Testis (tissue), 3 donors: ENCODE measurements around the gene VWCE. TPM values are rescaled to one million over a fixed set of nuclear protein-coding genes. Genes with fewer than 3 reads are reported as not detected.

ENCODE experiments used
- DNase-seq: peaks from one replicate; pipeline ENCODE4 v3.0.0-alpha.2; 2019
- H3K27ac ChIP-seq, 2 donors: fragments of 200-600 bp; sonication (generic); one replicate each; pipeline ENCODE4 v1.5.1; 2019
- H3K27me3 ChIP-seq: fragments of 200-600 bp; sonication (generic); one replicate; pipeline ENCODE4 v1.5.1; 2019
- H3K36me3 ChIP-seq: fragments of 200-600 bp; sonication (generic); one replicate; pipeline ENCODE4 v1.5.1; 2017; ENCODE audit warnings: low read depth; ENCODE audit errors: missing control alignments
- H3K4me1 ChIP-seq: fragments of 200-600 bp; sonication (generic); one replicate; pipeline ENCODE4 v1.5.1; 2019
- H3K4me3 ChIP-seq, 2 donors: fragments of 200-600 bp; sonication (generic); one replicate each; pipeline ENCODE4 v1.5.1; 2017 to 2019
- H3K9me3 ChIP-seq: fragments of 200-600 bp; sonication (generic); one replicate; pipeline ENCODE4 v1.5.1; 2017
- CTCF ChIP-seq, 3 experiments: fragments of 450-650 bp in 2 of 3; fragments of 200-600 bp in 1 of 3; sonication (generic) in 1 of 3; IDR thresholded peaks; one replicate each; pipeline ENCODE4 v1.5.1; 2016 to 2019; ENCODE audit warnings: antibody characterized with exemption in 3 of 3, mild to moderate bottlenecking in 2 of 3, moderate library complexity in 1 of 3
- POLR2A ChIP-seq: fragments of 450-650 bp; IDR thresholded peaks from one replicate; pipeline ENCODE4 v1.6.1; 2017; ENCODE audit warnings: antibody characterized with exemption, mild to moderate bottlenecking, moderate library complexity
- WGBS, 2 donors: methylation state at CpG; one replicate each; pipeline ENCODE4 v1.1.5; 2018; 5-methylcytosine and 5-hydroxymethylcytosine counted together
- intact Hi-C: fragments of 100-400 bp; cut with DNase I; formaldehyde crosslinking; loops from one replicate; pipeline ENCODE4 v1.15.1; 2023; ENCODE audit warnings: low total_unique reads
- polyA plus RNA-seq: library from polyadenylated mRNA; stranded (reverse); fragments of 350-450 nt; fragmentation: Illumina TruSeq; extraction: RNeasy Lipid Tissue Mini Kit (QIAGEN cat#74804); gene quantifications from one replicate; pipeline ENCODE4 v1.2.3, GENCODE V29; 2014; ENCODE audit warnings: low read depth, low replicate concordance; ENCODE audit not compliant: insufficient read depth
- total RNA-seq, 2 donors: library from RNA; depleted of rRNA; stranded (reverse); fragments of >200 nt; gene quantifications; one replicate each; pipeline ENCODE4 v1.2.3, GENCODE V29; 2016

VWCE gene
- total and polyA plus RNA-seq, 3 donors from 2014 or later = 6.6 to 11.1 (median 11.1) TPM

GRCh38 chr11:61332797-61333549 lies 37.9 kb upstream of the VWCE start, which contains the start of the genes DDB1 and TKFC:
Gene DDB1 (minus strand): TSS chr11:61333105. CDS start chr11:61332968, 137 bp downstream.
Gene TKFC (plus strand): TSS chr11:61333228. CDS start chr11:61334729, 1,501 bp downstream.
- 0% methylated on average over 3 to 81 of the region's 81 CpGs for WGBS, 2 donors
- Histone ChIP-seq H3K9me3 (no peaks in the 10 kb centered on the region), H3K4me1 (peaks cover 56% of the 10 kb centered on the region), H3K27ac (peak within 1 kb of the TSS; percentile 82 to 95), H3K36me3 (no peaks in the 10 kb centered on the region), H3K27me3 (no peaks in the 10 kb centered on the region), H3K4me3 (peak within 1 kb of the TSS; percentile 85 to 91)
- intact Hi-C loops = loop anchor here (10.0 kb wide), 1 partner anchor 102 kb away; the partner anchor contains the start of gene SDHAF2
- TF ChIP-seq POLR2A (peak; percentile 57), CTCF (IDR thresholded peaks at IDR 0.05) (peak in 1 of 3 experiments; percentile 2)
- peak; percentile 97 for DNase-seq

- H3K27me3 ChIP-seq = no peaks in the 10 kb centered on the region
- H3K36me3 ChIP-seq = no peaks in the 10 kb centered on the region
- H3K9me3 ChIP-seq = no peaks in the 10 kb centered on the region
- no peak for TF ChIP-seq POLR2A
- no peak for TF ChIP-seq CTCF (IDR thresholded peaks at IDR 0.05)
- peak; percentile 29 for DNase-seq
- peak overlapping the region; percentile 82 to 95 for H3K27ac ChIP-seq
- 0 to 1% methylated on average over 20 to 24 of the region's 24 CpGs for WGBS, 2 donors
- H3K4me3 ChIP-seq = peak overlapping the region; percentile 85 to 91
- intact Hi-C loops = loop anchor here (10.0 kb wide), 1 partner anchor 102 kb away; the partner anchor contains the start of gene SDHAF2
- H3K4me1 ChIP-seq = peaks cover 56% of the 10 kb centered on the region
These were observed 37.2 kb upstream of the VWCE start for GRCh38 chr11:61332281-61332796.

GRCh38 chr11:61331651-61332050 lies 36.5 kb upstream of the VWCE start:
- H3K27ac ChIP-seq = peak overlapping the region; percentile 82 to 95
- WGBS, 2 donors = 32 to 33% methylated on average over 6 of the region's 6 CpGs
- H3K9me3 ChIP-seq = no peaks in the 10 kb centered on the region
- DNase-seq = no peak
- peak overlapping the region; percentile 85 to 91 for H3K4me3 ChIP-seq
- H3K27me3 ChIP-seq = no peaks in the 10 kb centered on the region
- TF ChIP-seq CTCF (IDR thresholded peaks at IDR 0.05) (no peak), POLR2A (no peak)
- no peaks in the 10 kb centered on the region for H3K36me3 ChIP-seq
- peaks cover 49% of the 10 kb centered on the region for H3K4me1 ChIP-seq
- intact Hi-C loops = loop anchor here (10.0 kb wide), 1 partner anchor 103 kb away; the partner anchor contains the start of gene SDHAF2

- H3K36me3 ChIP-seq = no peaks in the 10 kb centered on the region
- DNase-seq = no peak
- H3K27ac ChIP-seq = no peak overlapping the region
- H3K4me3 ChIP-seq = no peak overlapping the region
- H3K9me3 ChIP-seq = no peaks in the 10 kb centered on the region
- no peak for TF ChIP-seq POLR2A
- no peak for TF ChIP-seq CTCF (IDR thresholded peaks at IDR 0.05)
- peaks cover 31% of the 10 kb centered on the region for H3K4me1 ChIP-seq
- H3K27me3 ChIP-seq = no peaks in the 10 kb centered on the region
- 90 to 96% methylated on average over 4 of the region's 4 CpGs for WGBS, 2 donors
- intact Hi-C loops = loop anchor here (10.0 kb wide), 1 partner anchor 105 kb away; the partner anchor contains the start of gene SDHAF2
These were observed 34.8 kb upstream of the VWCE start for GRCh38 chr11:61329871-61330270.
